Stimulated activated CD4-positive, alpha-beta T cell treated with anti-CD3 and anti-CD28 coated beads, Interleukin-12 subunit alpha, Interleukin-12 subunit beta, amount 100 ng/mL, for 4 hours (primary cell): ENCODE measurements around the gene PSMD10.

Experiments
- DNase-seq: peaks from one replicate; pipeline ENCODE4 v3.0.0-alpha.2; 2020

PSMD10 gene

DNA sequence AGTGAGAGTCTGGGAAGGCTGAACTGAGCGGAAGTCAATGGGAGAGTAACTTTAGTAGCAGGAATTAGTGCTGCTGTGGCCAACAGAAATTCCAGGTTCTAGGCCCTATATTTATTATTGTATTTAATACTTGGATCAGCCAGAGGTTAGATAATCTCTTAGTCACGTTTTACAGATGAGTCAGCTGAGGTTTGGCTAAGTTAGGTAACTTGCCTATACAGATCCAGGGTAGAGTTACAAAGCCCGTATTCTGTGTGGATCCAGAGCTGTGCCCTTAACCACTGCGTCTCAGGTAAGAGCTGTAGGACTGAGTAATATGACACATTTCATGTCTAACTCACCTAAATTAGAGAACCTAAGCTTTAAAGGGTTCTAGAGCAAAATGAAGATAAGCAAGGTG, 20.5 kb downstream of the PSMD10 start:
- no peak for DNase-seq

DNA sequence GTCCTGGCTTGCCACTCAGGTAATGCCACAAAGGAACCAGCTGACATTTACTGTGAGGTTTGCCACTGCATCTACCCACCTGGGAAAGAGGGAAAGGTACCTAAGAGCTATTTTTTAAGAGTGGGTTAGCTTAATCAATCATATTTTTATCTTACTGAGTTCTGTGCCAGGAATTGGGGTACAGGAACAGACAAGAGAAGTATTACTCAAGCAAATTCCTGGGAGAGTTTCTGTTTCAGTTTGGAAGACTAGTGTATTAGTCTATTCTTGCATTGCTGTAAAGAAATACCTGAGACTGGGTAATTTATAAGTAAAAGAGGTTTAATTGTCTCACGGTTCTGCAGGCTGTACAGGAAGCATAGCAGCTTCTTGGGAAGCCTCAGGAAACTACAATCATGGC, 23.2 kb downstream of the PSMD10 start:
- DNase-seq = no peak

DNA sequence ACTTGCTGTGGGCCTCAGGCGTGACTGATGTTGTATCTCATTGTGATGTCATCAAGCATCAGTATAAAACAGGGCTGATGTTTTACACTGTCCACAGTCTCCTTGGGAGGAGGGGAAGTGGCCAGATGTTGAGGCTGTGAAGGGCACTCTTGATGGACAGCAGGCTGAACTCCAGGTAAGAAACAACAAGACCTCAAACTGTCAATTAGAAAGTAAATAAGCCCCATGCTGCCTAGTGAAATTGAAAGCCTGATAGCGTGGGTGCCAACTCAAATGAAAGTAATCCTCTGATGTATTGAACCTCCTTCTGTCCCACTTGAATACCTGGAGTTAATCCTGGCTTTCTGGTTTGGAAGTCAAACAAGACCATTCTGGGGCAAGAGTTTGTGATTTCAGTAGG, 26.7 kb downstream of the PSMD10 start:
- no peak for DNase-seq

DNA sequence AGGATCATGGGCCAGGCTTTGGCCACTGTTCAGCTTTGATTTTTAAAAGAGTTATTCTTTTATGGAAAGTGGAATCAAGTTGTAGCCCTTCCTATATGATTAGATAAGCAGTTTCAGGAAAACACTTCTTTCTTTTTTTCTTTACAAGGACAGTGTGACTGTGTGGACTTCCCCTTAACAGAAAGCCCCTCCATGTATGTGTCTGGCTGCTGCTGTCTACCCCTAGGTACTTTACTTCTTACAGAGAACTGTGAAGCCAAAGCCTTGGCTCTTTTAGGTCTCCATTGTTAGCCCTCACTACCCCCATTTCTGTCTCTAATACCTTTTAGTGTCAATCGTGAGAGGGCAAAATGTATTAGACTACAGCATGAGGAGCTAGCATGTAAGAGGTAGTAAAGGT, 27.3 kb downstream of the PSMD10 start:
- no peak for DNase-seq

DNA sequence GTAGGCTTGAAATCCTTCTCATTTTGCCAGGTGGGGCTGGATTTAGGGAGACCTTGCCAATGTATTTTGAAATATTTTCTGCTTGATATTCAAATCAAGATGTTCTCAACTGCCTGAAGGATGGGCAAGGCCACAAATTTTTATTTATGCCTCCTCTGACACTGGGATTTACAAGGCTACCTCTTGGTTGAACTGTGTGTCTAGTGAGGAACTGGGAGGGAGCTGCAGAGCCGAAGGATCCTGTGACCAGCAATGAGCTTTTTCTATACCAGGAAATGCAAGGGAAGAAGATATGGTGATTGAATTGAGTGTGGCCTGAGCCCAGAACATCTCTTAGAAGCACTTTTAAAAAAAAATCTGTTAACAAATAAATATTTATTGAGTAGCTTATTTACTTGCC, 31.5 kb downstream of the PSMD10 start:
- DNase-seq = no peak

DNA sequence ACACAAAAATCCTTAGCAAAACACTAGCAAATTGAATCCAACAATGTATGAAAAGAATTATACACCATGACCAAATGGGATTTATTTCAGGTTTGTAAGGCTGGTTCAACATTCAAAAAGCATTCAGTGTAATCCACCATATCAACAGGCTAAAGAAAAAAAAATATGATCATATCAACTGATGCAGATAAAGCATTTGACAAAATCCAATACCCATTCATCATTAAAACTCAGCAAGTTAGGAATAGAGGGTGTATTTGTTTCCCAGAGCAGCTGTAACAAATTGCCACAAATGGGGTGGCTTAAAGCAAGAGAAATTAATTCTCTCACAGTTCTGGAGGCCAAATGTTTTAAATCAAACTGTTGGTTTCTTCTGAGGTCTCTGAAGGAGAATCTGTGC, 35.8 kb downstream of the PSMD10 start:
- no peak for DNase-seq

DNA sequence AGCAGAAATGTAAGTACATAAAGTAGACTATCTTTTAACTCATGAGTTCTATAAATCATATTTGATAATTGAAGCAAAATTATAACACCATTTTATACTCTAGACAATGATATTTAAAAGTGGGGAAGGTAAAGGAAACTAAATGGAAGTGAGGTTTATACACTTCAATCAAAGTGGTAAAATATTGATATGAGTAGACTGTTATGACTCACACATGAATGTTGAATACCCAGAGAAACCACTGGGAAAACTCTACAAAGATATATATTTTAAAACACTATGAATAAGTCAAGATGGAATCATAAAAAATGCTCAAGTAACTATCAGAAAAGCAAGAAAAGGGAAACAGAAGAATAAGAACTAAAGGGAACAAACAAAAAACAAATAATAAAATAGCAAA, 38.1 kb downstream of the PSMD10 start:
- no peak for DNase-seq

DNA sequence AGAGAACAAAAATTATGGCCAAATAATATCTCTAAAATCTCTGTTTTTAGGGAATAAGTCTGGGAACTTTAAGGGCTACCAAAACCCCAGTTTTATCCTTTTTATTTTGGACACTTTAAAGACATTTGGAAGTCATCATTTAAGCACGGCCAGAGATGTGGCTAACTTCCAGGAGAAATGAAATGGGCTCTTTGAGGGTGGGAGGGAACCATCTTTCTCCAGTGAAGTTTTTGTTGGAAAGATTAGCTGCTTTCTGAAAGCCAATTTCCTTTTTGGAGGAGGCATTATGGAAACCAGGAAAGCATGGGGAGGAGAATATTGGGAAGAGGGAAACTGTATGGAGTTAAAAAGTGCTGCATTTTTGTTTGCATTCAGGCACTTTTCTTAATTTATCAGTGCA, 41.7 kb downstream of the PSMD10 start:
- DNase-seq = no peak

DNA sequence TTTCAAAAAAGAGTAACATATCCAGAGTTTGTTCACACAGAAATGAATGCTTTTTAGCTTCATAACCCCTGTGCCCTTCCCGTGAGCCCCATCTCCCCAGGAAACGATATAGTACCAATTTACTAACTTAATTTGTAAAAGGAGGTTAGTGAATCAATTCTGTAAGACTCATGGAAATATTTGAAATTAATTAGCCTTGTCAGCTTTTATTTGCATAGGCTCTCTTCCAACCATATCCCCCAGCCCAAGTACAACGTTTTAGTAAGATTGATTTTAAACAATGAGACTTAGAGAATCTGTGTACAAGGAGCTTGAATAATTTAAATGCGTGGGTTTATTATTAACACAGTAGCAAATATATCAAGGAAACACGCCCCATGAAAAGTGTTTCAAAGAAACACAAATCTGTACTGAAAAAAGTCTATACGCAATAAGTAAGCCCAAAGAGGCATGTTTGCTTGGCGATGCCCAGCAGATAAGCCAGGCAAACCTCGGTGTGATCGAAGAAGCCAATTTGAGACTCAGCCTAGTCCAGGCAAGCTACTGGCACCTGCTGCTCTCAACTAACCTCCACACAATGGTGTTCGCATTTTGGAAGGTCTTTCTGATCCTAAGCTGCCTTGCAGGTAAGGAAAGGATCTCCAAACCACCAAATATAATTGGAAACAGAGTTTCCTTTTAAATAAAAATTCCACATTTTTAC, 46.6 kb downstream of the PSMD10 start, which contains the start of gene VSIG1:
TSS of gene VSIG1 (plus strand) at position 512 of the 703 bp plus-strand sequence. CDS start at position 578, 66 bp downstream.
- no peak for DNase-seq

DNA sequence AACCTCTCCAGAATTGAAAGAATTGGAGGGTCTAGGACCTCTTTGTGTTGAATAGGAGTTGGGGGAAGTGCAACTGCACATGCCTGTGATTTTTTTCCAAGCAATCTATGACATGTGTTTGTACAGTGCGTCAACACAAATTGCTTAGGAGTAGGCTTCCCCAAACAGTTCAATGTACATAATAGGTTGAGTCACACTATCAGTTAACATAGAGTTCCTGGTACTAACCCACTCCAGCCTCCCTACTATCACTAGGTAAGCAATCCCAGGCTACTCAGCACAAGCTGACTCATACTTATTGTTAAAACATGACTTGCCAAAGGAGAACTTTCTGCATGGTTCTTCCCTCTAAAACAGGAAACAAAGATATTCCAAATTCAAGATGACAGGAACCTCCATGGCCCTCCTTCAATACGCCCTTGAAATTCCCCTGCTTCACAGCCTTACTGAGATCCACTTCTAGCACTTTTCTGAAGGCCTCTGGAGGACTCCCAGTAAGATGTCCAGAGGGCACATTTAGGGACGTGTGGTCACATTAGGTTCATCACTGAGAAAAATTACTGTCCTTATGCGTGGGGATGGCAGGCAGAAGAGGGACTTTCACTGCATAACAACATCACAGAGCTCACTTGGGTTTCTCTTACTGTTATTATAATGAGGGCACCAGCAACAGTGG, 54.9 kb downstream of the PSMD10 start:
- DNase-seq = no peak

DNA sequence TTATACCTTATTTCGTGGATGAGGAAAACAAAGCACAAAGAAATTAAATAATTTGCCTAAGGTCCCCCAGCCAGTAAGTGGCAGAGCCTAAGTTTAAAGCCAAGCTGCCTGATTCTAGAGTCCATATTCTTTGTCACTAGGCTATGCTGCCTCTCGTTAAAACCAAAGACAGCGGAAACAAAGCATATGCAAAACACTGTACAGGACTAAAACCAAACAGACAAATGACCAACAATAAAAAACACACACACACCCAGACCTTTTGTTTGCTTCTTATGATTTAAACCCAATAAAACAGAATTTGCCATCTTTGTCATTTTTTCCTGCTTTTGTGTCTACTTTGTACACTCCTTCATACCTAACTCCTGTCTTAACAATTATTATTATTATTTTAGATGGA, 56.6 kb downstream of the PSMD10 start:
- DNase-seq = no peak
